Neural progenitor cell (in vitro differentiated cells): ENCODE measurements around the gene MTX1. TPM values are rescaled to one million over a fixed set of nuclear protein-coding genes. Genes with fewer than 3 reads are reported as not detected.

Source experiments
- DNase-seq: peaks from one replicate; pipeline ENCODE4 v3.0.0-alpha.2; 2016; ENCODE audit warnings: low spot score
- H2AFZ ChIP-seq: fragments of 200-600 bp; sonication (generic); replicated peaks from 2 replicates; pipeline ENCODE4 v1.6.1; 2016; ENCODE audit warnings: antibody characterized with exemption
- H3F3A ChIP-seq: fragments of 200-600 bp; sonication (generic); 2 replicates; pipeline ENCODE4 v1.6.1; 2016; ENCODE audit warnings: antibody characterized with exemption, low read depth
- H3K27ac ChIP-seq: fragments of 200-600 bp; sonication (generic); 2 replicates; pipeline ENCODE4 v1.5.1; 2016; ENCODE audit warnings: mild to moderate bottlenecking
- H3K27me3 ChIP-seq: fragments of 200-600 bp; sonication (generic); 2 replicates; pipeline ENCODE4 v1.6.1; 2016; ENCODE audit warnings: mild to moderate bottlenecking, moderate library complexity
- H3K36me3 ChIP-seq: fragments of 200-600 bp; sonication (generic); 2 replicates; pipeline ENCODE4 v1.5.1; 2016
- H3K4me1 ChIP-seq: fragments of 200-600 bp; sonication (generic); 2 replicates; pipeline ENCODE4 v1.6.1; 2016; ENCODE audit warnings: mixed run types
- H3K4me2 ChIP-seq: fragments of 200-600 bp; sonication (generic); 2 replicates; pipeline ENCODE4 v1.6.1; 2016
- H3K4me3 ChIP-seq: fragments of 200-600 bp; sonication (generic); 2 replicates; pipeline ENCODE4 v1.5.1; 2016
- H3K79me2 ChIP-seq: fragments of 200-600 bp; sonication (generic); 2 replicates; pipeline ENCODE4 v1.6.1; 2016; ENCODE audit warnings: low read depth
- H3K9ac ChIP-seq: fragments of 200-600 bp; sonication (generic); 2 replicates; pipeline ENCODE4 v1.6.1; 2016
- H3K9me3 ChIP-seq: fragments of 200-600 bp; sonication (generic); 2 replicates; pipeline ENCODE4 v1.5.1; 2016; ENCODE audit warnings: low read depth
- H4K20me1 ChIP-seq: fragments of 200-600 bp; sonication (generic); 2 replicates; pipeline ENCODE4 v1.6.1; 2016; ENCODE audit warnings: low read depth
- H3K27ac Mint-ChIP-seq: 3 replicates; pipeline ENCODE4 v1.8.0; 2021; ENCODE audit warnings: mixed read lengths
- H3K27me3 Mint-ChIP-seq: 2 replicates; pipeline ENCODE4 v1.8.0; 2022; ENCODE audit warnings: low read depth, mild to moderate bottlenecking, inconsistent platforms, moderate library complexity, mixed read lengths; ENCODE audit not compliant: insufficient read depth
- H3K36me3 Mint-ChIP-seq: 3 replicates; pipeline ENCODE4 v1.8.0; 2021; ENCODE audit warnings: mixed read lengths
- H3K4me1 Mint-ChIP-seq: 3 replicates; pipeline ENCODE4 v1.8.0; 2021; ENCODE audit warnings: mixed read lengths
- H3K4me3 Mint-ChIP-seq: 3 replicates; pipeline ENCODE4 v1.8.0; 2021; ENCODE audit warnings: mild to moderate bottlenecking, moderate library complexity, mixed read lengths
- H3K9me3 Mint-ChIP-seq: 3 replicates; pipeline ENCODE4 v1.8.0; 2020; ENCODE audit warnings: mixed read lengths
- EZH2 ChIP-seq: fragments of 200-600 bp; sonication (generic); IDR thresholded peaks from 2 replicates; pipeline ENCODE4 v1.6.1; 2017; ENCODE audit warnings: antibody characterized with exemption, mild to moderate bottlenecking, moderate library complexity
- EZH2phosphoT487 ChIP-seq: fragments of 200-600 bp; sonication (generic); IDR thresholded peaks from 2 replicates; pipeline ENCODE4 v1.6.1; 2017; ENCODE audit warnings: antibody characterized with exemption
- total RNA-seq: library from RNA; depleted of rRNA; stranded (reverse); fragments of >200 nt; gene quantifications from 2 replicates; pipeline ENCODE4 v1.2.3, GENCODE V29; 2015; ENCODE audit warnings: low replicate concordance
- TF ChIP-seq, protein P1 (sequence below): fragments of 200-600 bp; sonication (generic); IDR thresholded peaks from 2 replicates; pipeline ENCODE4 v1.5.1; 2017; ENCODE audit warnings: antibody characterized with exemption, mild to moderate bottlenecking

The MTX1 gene
- total RNA-seq, 1 donor from 2014 or later: 25.6 TPM

GRCh38 chr1:155182052-155182550, 26.4 kb upstream of the MTX1 start:
- H3K27me3 Mint-ChIP-seq: peaks cover 8% of the 10 kb centered on the region
- no peaks in the 10 kb centered on the region for H3K27me3 ChIP-seq
- H3K27ac ChIP-seq: no peak overlapping the region
- peaks cover 5% of the 10 kb centered on the region for H3K4me1 ChIP-seq
- no peak for DNase-seq
- H4K20me1 ChIP-seq: no peaks in the 10 kb centered on the region
- H3K36me3 ChIP-seq: no peaks in the 10 kb centered on the region
- H3K79me2 ChIP-seq: no peaks in the 10 kb centered on the region
- H3K4me1 Mint-ChIP-seq: peaks cover 6% of the 10 kb centered on the region
- H3K27ac Mint-ChIP-seq: no peak overlapping the region
- H3K4me3 ChIP-seq: no peak overlapping the region
- H3K9me3 ChIP-seq: no peaks in the 10 kb centered on the region
- no peaks in the 10 kb centered on the region for H3F3A ChIP-seq
- no peak overlapping the region for H3K9ac ChIP-seq
- H3K36me3 Mint-ChIP-seq: peaks cover 17% of the 10 kb centered on the region
- no peak overlapping the region for H2AFZ ChIP-seq
- H3K4me2 ChIP-seq: no peak overlapping the region
- H3K4me3 Mint-ChIP-seq: no peak overlapping the region
- TF ChIP-seq, protein P1, sequence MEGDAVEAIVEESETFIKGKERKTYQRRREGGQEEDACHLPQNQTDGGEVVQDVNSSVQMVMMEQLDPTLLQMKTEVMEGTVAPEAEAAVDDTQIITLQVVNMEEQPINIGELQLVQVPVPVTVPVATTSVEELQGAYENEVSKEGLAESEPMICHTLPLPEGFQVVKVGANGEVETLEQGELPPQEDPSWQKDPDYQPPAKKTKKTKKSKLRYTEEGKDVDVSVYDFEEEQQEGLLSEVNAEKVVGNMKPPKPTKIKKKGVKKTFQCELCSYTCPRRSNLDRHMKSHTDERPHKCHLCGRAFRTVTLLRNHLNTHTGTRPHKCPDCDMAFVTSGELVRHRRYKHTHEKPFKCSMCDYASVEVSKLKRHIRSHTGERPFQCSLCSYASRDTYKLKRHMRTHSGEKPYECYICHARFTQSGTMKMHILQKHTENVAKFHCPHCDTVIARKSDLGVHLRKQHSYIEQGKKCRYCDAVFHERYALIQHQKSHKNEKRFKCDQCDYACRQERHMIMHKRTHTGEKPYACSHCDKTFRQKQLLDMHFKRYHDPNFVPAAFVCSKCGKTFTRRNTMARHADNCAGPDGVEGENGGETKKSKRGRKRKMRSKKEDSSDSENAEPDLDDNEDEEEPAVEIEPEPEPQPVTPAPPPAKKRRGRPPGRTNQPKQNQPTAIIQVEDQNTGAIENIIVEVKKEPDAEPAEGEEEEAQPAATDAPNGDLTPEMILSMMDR: no peak
- TF ChIP-seq EZH2: no peak
- TF ChIP-seq EZH2phosphoT487: no peak
- H3K9me3 Mint-ChIP-seq: no peaks in the 10 kb centered on the region

- H3K36me3 ChIP-seq: no peaks in the 10 kb centered on the region
- H3F3A ChIP-seq: peaks cover 8% of the 10 kb centered on the region
- Mint-ChIP-seq H3K27me3 (peaks cover 15% of the 10 kb centered on the region), H3K4me1 (peaks cover 10% of the 10 kb centered on the region), H3K27ac (no peak overlapping the region), H3K9me3 (peaks cover 4% of the 10 kb centered on the region), H3K4me3 (no peak overlapping the region), H3K36me3 (peaks cover 16% of the 10 kb centered on the region)
- peaks cover 5% of the 10 kb centered on the region for H3K4me1 ChIP-seq
- H2AFZ ChIP-seq: no peak overlapping the region
- no peaks in the 10 kb centered on the region for H3K9me3 ChIP-seq
- no peak for DNase-seq
- H3K4me2 ChIP-seq: no peak overlapping the region
- H4K20me1 ChIP-seq: no peaks in the 10 kb centered on the region
- TF ChIP-seq, protein P1: no peak
- TF ChIP-seq EZH2phosphoT487 (no peak), EZH2 (no peak)
- H3K27me3 ChIP-seq: no peaks in the 10 kb centered on the region
- no peaks in the 10 kb centered on the region for H3K79me2 ChIP-seq
- H3K4me3 ChIP-seq: no peak overlapping the region
- H3K27ac ChIP-seq: no peak overlapping the region
- H3K9ac ChIP-seq: no peak overlapping the region
These were observed 24.7 kb upstream of the MTX1 start for GRCh38 chr1:155183775-155184221.

- no peaks in the 10 kb centered on the region for H3K9me3 ChIP-seq
- no peaks in the 10 kb centered on the region for H3K27me3 ChIP-seq
- peaks cover 11% of the 10 kb centered on the region for H3K36me3 Mint-ChIP-seq
- no peaks in the 10 kb centered on the region for H4K20me1 ChIP-seq
- TF ChIP-seq, protein P1: no peak
- TF ChIP-seq EZH2: no peak
- TF ChIP-seq EZH2phosphoT487: no peak
- H3K4me1 ChIP-seq: peaks cover 5% of the 10 kb centered on the region
- peaks cover 8% of the 10 kb centered on the region for H3F3A ChIP-seq
- H3K4me3 Mint-ChIP-seq: no peak overlapping the region
- peaks cover 15% of the 10 kb centered on the region for H3K27me3 Mint-ChIP-seq
- H3K79me2 ChIP-seq: no peaks in the 10 kb centered on the region
- no peak for DNase-seq
- no peak overlapping the region for H3K4me3 ChIP-seq
- H3K9ac ChIP-seq: no peak overlapping the region
- no peak overlapping the region for H3K4me2 ChIP-seq
- H3K27ac Mint-ChIP-seq: no peak overlapping the region
- no peak overlapping the region for H2AFZ ChIP-seq
- no peak overlapping the region for H3K27ac ChIP-seq
- H3K9me3 Mint-ChIP-seq: peaks cover 4% of the 10 kb centered on the region
- H3K4me1 Mint-ChIP-seq: peaks cover 7% of the 10 kb centered on the region
- H3K36me3 ChIP-seq: no peaks in the 10 kb centered on the region
These were observed 24.1 kb upstream of the MTX1 start for GRCh38 chr1:155184351-155184811.
